GM12892 (cell line): ENCODE measurements around the gene DDIT4.

Source experiments
- POLR2A ChIP-seq: IDR thresholded peaks from 2 replicates; pipeline ENCODE4 v1.6.1; 2011; ENCODE audit warnings: low read depth, low read length, control low read depth
- POLR2AphosphoS5 ChIP-seq: IDR thresholded peaks from 2 replicates; pipeline ENCODE4 v1.6.1; 2011; ENCODE audit warnings: low read depth, low read length, control low read depth
- TAF1 ChIP-seq: IDR thresholded peaks from 2 replicates; pipeline ENCODE4 v1.6.1; 2011; ENCODE audit warnings: low read depth, mild to moderate bottlenecking, control low read depth, low read length, borderline replicate concordance

GRCh38 chr10:72265508-72265907 lies 8.2 kb upstream of the DDIT4 start:
- TF ChIP-seq POLR2A = no peak
- TF ChIP-seq TAF1 = no peak
- no peak for TF ChIP-seq POLR2AphosphoS5
